Activated CD8-positive, alpha-beta memory T cell treated with anti-CD3 and anti-CD28 coated beads for 1 hour (primary cell): ENCODE data around the gene PCDHGA1.
"Not testable (repeated sequence)": the region's sequence is repeated elsewhere in the genome, so short reads cannot be mapped to it uniquely, and the experiment has no call there.

Source experiments
- DNase-seq, 2 donors: peaks; one replicate each; pipeline ENCODE4 v3.0.0-alpha.2; 2020; ENCODE audit warnings: low read depth in 1 of 2; ENCODE audit errors: extremely low read depth in 1 of 2

PCDHGA1 gene

DNA sequence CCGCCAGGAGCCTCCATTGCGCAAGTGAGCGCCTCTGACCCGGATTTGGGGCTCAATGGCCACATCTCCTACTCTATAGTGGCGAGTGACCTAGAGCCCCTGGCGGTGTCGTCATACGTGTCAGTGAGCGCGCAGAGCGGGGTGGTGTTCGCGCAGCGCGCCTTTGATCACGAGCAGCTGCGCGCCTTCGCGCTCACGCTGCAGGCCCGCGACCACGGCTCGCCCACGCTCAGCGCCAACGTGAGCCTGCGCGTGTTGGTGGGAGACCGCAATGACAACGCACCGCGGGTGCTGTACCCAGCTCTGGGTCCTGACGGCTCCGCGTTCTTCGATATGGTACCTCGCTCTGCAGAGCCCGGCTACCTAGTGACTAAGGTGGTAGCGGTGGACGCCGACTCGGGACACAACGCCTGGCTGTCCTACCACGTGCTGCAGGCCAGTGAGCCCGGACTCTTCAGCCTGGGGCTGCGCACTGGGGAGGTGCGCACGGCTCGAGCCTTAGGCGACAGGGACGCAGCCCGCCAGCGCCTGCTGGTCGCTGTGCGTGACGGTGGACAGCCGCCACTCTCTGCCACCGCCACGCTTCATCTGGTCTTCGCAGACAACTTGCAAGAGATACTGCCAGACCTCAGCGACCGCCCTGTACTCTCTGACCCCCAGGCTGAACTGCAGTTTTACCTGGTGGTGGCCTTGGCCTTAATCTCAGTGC lies 79.4 kb downstream of the PCDHGA1 start:
- no peak for DNase-seq

DNA sequence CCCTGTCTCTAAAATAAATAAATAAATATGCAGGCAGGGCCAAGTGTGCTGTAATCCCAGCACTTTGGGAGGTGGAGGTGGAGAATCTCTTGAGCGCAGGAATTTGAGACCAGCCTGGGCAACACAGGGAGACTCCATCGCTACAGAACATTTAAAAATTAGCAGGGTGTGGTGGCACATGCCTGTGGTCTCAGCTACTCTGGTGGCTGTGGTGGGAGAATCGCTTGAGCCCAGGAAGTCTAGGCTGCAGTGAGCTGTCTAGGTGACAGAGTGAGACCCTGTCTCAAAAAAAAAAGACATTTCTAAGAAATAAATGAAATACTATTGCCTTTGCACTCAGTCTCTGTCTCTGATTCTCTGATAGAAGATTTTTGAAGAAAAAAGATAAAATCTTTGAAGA lies 81.3 kb downstream of the PCDHGA1 start:
- DNase-seq: no peak

DNA sequence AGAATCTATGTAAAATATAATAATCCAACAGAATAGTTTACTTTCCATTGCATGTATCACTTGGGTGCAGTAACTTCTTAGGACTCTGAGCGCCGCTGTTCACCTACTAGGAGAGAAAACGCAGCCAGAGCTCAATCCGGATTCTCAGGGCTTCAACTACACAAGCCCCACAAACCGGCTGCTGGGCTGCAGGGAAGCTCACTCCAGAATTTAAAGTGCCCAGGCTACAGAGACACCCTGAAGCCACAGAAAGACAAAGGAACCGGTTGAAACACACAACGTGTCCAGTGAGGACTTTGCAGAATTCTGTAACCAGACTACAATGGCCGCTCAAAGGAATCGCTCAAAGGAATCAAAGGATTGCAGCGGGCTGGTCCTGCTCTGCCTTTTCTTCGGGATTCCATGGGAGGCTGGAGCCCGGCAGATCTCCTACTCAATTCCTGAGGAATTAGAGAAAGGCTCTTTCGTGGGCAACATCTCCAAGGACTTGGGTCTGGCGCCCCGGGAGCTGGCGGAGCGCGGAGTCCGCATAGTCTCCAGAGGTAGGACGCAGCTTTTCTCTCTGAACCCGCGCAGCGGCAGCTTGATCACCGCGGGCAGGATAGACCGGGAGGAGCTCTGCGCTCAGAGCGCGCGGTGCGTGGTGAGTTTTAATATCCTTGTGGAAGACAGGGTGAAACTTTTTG lies 82.7 kb downstream of the PCDHGA1 start, which contains the start of gene PCDHGA10:
Gene PCDHGA10, plus strand, starts transcription at position 134 of the 686 bp plus-strand sequence. Its CDS starts 189 bp downstream, at position 323.
- DNase-seq: peak in 1 of 2 donors; percentile 17

DNA sequence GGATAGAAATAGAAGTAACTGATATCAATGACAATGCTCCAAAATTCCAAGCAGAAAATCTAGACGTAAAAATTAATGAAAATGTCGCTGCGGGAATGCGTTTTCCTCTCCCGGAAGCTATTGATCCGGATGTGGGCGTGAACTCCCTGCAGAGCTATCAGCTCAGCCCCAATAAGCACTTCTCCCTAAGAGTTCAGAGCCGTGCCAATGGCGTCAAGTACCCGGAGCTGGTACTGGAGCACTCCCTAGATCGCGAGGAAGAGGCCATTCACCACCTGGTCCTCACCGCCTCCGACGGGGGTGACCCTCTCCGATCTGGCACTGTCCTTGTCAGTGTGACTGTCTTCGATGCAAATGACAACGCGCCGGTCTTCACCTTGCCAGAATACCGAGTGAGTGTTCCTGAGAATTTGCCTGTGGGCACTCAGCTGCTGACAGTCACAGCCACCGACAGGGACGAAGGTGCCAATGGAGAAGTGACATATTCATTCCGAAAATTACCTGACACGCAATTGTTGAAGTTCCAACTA lies 83.3 kb downstream of the PCDHGA1 start:
- no peak for DNase-seq

DNA sequence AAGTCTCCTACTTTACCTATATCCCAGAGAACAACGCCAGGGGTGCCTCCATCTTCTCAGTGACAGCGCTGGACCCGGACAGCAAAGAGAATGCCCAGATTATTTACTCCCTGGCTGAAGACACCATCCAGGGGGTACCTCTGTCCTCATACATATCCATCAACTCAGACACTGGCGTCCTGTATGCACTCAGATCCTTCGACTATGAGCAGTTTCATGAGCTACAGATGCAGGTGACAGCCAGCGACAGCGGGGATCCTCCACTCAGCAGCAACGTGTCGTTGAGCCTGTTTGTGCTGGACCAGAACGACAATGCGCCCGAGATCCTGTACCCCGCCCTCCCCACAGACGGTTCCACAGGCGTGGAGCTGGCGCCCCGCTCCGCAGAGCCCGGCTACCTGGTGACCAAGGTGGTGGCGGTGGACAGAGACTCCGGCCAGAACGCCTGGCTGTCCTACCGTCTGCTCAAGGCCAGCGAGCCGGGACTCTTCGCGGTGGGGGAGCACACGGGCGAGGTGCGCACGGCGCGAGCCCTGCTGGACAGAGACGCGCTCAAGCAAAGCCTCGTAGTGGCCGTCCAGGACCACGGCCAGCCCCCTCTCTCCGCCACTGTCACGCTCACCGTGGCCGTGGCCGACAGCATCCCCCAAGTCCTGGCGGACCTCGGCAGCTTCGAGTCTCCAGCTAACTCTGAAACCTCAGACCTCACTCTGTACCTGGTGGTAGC lies 84.4 kb downstream of the PCDHGA1 start:
- DNase-seq: not testable (repeated sequence)

DNA sequence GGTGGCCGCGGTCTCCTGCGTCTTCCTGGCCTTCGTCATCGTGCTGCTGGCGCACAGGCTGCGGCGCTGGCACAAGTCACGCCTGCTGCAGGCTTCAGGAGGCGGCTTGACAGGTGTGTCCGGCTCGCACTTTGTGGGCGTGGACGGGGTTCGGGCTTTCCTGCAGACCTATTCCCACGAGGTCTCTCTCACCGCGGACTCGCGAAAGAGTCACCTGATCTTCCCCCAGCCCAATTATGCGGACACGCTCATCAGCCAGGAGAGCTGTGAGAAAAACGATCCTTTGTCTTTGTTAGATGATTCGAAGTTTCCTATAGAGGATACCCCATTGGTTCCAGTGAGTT lies 84.9 kb downstream of the PCDHGA1 start:
- not testable (repeated sequence) for DNase-seq

DNA sequence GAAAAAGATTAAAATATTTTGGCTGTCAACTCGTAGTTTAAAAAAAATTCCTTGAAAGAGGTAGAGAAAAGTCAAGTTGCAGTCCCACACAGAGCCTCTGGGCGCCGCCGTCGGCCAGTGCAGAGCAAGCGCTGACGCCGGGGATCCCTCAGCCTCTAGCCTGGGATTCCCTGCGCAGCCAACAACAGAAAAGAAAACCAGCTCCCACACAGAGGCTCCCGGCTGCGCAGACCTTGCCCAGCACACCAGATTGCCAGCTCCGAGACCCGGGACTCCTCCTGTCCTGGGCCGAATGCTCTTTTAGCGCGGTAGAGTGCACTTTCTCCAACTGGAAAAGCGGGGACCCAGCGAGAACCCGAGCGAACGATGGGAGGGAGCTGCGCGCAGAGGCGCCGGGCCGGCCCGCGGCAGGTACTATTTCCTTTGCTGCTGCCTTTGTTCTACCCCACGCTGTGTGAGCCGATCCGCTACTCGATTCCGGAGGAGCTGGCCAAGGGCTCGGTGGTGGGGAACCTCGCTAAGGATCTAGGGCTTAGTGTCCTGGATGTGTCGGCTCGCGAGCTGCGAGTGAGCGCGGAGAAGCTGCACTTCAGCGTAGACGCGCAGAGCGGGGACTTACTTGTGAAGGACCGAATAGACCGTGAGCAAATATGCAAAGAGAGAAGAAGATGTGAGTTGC lies 87.3 kb downstream of the PCDHGA1 start, which contains the start of gene PCDHGB7:
Gene PCDHGB7, plus strand, starts transcription at position 184 of the 679 bp plus-strand sequence. Its CDS starts 183 bp downstream, at position 367.
- DNase-seq: peak in 1 of 2 donors; percentile 35

DNA sequence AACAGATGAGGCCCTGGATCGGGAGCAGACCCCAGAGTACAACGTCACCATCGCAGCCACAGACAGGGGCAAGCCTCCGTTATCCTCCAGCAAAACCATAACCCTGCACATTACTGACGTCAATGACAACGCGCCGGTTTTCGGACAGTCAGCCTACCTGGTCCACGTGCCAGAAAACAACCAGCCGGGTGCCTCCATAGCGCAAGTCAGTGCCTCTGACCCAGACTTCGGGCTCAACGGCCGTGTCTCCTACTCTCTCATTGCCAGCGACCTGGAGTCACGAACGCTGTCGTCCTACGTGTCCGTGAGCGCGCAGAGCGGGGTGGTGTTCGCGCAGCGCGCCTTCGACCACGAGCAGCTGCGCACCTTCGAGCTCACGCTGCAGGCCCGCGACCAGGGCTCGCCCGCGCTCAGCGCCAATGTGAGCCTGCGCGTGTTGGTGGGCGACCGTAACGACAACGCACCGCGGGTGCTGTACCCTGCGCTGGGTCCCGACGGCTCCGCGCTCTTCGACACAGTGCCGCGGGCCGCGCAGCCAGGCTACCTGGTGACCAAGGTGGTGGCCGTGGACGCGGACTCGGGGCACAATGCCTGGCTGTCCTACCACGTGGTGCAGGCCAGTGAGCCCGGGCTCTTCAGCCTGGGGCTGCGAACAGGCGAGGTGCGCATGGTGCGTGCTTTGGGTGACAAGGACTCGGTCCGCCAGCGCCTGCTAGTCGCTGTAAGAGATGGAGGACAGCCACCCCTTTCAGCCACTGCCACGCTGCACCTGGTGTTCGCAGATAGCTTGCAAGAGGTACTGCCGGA lies 89.0 kb downstream of the PCDHGA1 start:
- no peak for DNase-seq

DNA sequence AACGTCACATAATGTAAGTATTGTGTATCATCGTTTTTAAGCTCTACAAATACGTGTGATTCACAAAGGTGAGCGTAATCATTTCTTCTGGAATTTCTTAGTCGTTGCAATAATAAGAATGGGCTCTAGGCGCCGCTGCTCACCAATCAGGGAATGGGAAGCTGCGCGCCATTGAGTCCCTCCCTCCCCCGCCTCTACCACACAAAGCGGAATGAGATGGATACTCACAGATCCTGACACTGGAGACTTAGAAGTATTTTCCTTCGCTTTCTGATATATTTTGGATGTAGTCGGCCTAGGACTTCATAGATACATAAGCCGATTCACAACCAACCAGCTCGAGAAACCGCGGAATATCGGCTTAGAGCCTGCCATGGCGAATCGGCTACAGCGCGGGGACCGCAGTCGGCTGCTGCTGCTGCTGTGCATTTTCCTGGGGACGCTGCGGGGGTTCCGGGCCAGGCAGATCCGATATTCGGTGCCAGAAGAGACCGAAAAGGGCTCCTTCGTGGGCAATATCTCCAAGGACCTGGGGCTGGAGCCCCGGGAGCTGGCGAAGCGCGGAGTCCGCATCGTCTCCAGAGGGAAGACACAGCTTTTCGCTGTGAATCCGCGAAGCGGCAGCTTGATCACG lies 90.7 kb downstream of the PCDHGA1 start, which contains the start of gene PCDHGA11:
Gene PCDHGA11, plus strand, starts transcription at position 197 of the 634 bp plus-strand sequence. Its CDS starts 177 bp downstream, at position 374.
- DNase-seq: no peak

DNA sequence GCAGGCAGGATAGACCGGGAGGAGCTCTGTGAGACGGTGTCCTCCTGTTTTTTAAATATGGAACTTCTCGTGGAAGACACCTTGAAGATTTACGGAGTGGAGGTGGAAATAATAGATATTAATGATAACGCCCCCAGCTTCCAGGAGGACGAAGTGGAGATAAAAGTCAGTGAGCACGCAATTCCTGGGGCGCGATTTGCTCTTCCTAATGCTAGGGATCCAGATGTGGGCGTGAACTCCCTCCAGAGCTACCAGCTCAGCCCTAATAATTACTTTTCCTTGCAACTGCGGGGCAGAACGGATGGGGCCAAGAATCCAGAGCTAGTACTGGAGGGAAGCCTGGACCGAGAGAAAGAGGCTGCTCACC lies 91.2 kb downstream of the PCDHGA1 start:
- no peak for DNase-seq

DNA sequence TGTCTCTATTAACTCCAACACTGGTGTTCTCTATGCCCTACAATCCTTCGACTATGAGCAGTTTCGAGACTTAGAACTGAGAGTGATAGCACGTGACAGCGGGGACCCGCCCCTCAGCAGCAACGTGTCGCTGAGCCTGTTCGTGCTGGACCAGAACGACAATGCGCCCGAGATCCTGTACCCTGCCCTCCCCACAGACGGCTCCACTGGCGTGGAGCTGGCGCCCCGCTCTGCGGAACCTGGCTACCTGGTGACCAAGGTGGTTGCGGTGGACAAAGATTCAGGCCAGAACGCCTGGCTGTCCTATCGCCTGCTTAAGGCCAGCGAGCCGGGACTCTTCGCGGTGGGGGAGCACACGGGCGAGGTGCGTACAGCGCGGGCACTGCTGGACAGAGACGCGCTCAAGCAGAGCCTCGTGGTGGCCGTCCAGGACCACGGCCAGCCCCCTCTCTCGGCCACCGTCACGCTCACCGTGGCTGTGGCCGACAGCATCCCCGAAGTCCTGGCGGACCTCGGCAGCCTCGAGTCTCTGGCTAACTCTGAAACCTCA lies 92.5 kb downstream of the PCDHGA1 start:
- no peak for DNase-seq

DNA sequence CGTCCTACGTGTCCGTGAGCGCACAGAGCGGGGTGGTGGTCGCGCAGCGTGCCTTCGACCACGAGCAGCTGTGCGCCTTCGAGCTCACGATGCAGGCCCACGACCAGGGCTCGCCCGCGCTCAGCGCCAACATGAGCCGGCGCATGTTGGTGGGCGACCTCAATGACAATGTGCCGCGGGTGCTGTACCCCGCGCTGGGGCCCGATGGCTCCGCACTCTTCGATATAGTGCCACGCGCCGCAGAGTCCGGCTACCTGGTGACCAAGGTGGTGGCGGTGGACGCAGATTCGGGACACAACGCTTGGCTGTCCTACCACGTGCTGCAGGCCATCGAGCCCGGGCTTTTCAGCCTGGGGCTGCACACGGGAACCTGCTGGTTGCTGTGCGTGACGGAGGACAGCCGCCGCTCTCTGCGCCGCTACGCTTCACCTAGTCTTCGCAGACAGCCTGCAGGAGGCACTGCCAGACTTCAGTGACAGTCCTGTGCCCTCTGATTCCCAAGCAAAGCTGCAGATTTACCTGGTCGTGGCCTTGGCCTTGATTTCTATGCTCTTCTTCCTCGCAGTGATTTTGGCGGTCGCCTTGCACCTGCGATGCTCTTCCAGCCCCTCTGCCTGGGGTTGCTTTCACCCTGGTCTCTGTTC lies 97.6 kb downstream of the PCDHGA1 start:
- no peak for DNase-seq

DNA sequence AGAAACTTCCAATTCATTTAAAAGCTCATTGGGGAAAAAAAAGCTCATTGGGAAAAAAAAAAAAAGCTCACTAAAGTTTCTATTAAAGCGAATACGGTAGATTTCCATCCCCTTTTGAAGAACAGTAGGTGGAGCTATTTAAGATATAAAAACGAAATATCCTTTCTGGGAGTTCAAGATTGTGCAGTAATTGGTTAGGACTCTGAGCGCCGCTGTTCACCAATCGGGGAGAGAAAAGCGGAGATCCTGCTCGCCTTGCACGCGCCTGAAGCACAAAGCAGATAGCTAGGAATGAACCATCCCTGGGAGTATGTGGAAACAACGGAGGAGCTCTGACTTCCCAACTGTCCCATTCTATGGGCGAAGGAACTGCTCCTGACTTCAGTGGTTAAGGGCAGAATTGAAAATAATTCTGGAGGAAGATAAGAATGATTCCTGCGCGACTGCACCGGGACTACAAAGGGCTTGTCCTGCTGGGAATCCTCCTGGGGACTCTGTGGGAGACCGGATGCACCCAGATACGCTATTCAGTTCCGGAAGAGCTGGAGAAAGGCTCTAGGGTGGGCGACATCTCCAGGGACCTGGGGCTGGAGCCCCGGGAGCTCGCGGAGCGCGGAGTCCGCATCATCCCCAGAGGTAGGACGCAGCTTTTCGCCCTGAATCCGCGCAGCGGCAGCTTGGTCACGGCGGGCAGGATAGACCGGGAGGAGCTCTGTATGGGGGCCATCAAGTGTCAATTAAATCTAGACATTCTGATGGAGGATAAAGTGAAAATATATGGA lies 100.2 kb downstream of the PCDHGA1 start, which contains the start of gene PCDHGA12:
Gene PCDHGA12, plus strand, starts transcription at position 176 of the 782 bp plus-strand sequence. Its CDS starts 253 bp downstream, at position 429.
- no peak for DNase-seq

DNA sequence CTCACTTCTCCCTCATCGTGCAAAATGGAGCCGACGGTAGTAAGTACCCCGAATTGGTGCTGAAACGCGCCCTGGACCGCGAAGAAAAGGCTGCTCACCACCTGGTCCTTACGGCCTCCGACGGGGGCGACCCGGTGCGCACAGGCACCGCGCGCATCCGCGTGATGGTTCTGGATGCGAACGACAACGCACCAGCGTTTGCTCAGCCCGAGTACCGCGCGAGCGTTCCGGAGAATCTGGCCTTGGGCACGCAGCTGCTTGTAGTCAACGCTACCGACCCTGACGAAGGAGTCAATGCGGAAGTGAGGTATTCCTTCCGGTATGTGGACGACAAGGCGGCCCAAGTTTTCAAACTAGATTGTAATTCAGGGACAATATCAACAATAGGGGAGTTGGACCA lies 101.0 kb downstream of the PCDHGA1 start:
- DNase-seq: no peak

DNA sequence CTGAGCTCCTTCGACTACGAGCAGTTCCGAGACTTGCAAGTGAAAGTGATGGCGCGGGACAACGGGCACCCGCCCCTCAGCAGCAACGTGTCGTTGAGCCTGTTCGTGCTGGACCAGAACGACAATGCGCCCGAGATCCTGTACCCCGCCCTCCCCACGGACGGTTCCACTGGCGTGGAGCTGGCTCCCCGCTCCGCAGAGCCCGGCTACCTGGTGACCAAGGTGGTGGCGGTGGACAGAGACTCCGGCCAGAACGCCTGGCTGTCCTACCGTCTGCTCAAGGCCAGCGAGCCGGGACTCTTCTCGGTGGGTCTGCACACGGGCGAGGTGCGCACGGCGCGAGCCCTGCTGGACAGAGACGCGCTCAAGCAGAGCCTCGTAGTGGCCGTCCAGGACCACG lies 102.0 kb downstream of the PCDHGA1 start:
- not testable (repeated sequence) for DNase-seq

DNA sequence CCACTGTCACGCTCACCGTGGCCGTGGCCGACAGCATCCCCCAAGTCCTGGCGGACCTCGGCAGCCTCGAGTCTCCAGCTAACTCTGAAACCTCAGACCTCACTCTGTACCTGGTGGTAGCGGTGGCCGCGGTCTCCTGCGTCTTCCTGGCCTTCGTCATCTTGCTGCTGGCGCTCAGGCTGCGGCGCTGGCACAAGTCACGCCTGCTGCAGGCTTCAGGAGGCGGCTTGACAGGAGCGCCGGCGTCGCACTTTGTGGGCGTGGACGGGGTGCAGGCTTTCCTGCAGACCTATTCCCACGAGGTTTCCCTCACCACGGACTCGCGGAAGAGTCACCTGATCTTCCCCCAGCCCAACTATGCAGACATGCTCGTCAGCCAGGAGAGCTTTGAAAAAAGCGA lies 102.4 kb downstream of the PCDHGA1 start:
- not testable (repeated sequence) for DNase-seq

DNA sequence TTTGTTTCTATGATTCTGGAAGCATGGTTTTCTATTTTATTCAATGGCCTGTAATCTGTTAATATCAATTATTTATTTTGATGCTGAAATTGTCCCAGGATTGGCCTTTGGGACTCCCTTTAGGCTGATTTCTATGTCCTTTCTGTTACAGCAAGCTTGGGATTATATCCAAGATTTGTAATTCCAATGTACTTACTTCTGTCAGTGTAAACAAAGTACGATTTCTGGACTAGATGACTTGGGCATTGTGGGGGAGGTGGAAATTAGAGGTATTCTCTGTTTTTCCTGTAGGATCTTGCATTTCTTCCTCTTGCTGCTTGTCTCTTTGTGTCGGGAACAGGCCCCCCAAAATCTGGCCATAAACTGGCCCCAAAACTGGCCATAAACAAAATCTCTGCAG lies 103.7 kb downstream of the PCDHGA1 start:
- DNase-seq: no peak

DNA sequence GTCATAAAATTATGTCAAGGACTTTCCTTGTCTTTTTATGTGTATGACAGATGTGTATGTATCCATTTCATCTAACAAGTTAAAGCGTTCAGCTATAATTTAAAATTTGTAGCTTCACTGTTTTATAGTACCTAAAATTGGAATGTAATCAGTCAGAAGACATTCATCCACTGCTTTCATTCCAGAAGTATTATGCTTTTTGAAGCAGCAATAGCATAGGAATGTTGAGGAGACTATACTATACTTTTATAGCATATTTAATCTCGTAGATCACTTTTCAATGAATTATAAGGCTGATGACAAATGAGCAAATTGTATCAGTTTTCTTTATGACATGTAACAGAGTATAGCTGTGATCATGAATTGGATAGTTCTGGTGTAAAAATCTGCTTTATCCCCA lies 106.9 kb downstream of the PCDHGA1 start:
- no peak for DNase-seq
